ENCODE data around the gene COL6A5. TPM values are rescaled to one million over a fixed set of nuclear protein-coding genes. Genes with fewer than 3 reads are reported as not detected.
"Not testable (repeated sequence)": the region's sequence is repeated elsewhere in the genome, so short reads cannot be mapped to it uniquely, and the experiment has no call there.

The COL6A5 gene
- total and polyA plus RNA-seq, 2 of the 13 experiments (the other 11 are each of a cell fraction or from before 2014, with no cell fraction given) = not detected

- no peak for TF ChIP-seq ZNF747 (CRISPR knock-in tag; IDR thresholded peaks at IDR 0.05; ENCODE audit: borderline replicate concordance)
Observed at GRCh38 chr3:130433306-130433705, 87.8 kb downstream of the COL6A5 start (continued).

- FAIRE-seq (no peak), DNase-seq (ENCODE audit: low spot score) (no peak)
Observed at GRCh38 chr3:130442284-130442683, 96.8 kb downstream of the COL6A5 start.

GRCh38 chr3:130446840-130447239 lies 101.4 kb downstream of the COL6A5 start:
- POLR2A ChIA-PET; H3K79me2 ChIP-seq (ENCODE audit: insufficient read depth, low read length); intact Hi-C loops (cut with micrococcal nuclease; ENCODE audit: unreplicated experiment); H3K36me3 ChIP-seq (replicated peaks in 1 of 2; ENCODE audit: control insufficient read depth in 1 of 2, insufficient read depth in 2 of 2, low read length in 2 of 2); H3K27ac ChIP-seq (ENCODE audit: extremely low read length, insufficient read depth, low read length); H3K27me3 ChIP-seq (ENCODE audit: control insufficient read depth in 1 of 2, insufficient read depth in 2 of 2, low read length in 2 of 2); H3K4me1 ChIP-seq (ENCODE audit: insufficient read depth, low read length); ATAC-seq; CTCF ChIA-PET (ENCODE audit: low intra/inter-chr PET ratio, low total read pairs); H3K4me2 ChIP-seq (ENCODE audit: low read depth, low read length); H3K4me3 ChIP-seq (replicated peaks in 1 of 3; ENCODE audit: insufficient read depth in 1 of 3, low read depth in 2 of 3, low read length in 3 of 3); in situ Hi-C loops (cut with HindIII; ENCODE audit: extremely low pct_ligation_motif_present, low pct_unique_long_range_greater_than_20kb); H3K9ac ChIP-seq (ENCODE audit: insufficient read depth, low read depth, low read length); DNase-seq (ENCODE audit: low spot score); H4K20me1 ChIP-seq (ENCODE audit: insufficient read depth, low read length); BruUV-seq (replicated peaks); FAIRE-seq; H3K9me3 ChIP-seq (ENCODE audit: low read length); H2AFZ ChIP-seq (ENCODE audit: low read length): not testable (repeated sequence)
- WGBS (ENCODE audit: low lambda C conversion rate) = 42% methylated on average over 6 of the region's 6 CpGs

More at GRCh38 chr3:130442284-130442683, 96.8 kb downstream of the COL6A5 start:
- in situ Hi-C loops (cut with HindIII; ENCODE audit: extremely low pct_ligation_motif_present, low pct_unique_long_range_greater_than_20kb) = no loop called here
- CTCF ChIA-PET (ENCODE audit: low intra/inter-chr PET ratio, low total read pairs) = no interaction called here
- no peaks in the 10 kb centered on the region for H3K4me1 ChIP-seq (ENCODE audit: insufficient read depth, low read length)
- no peak overlapping the region for H3K4me2 ChIP-seq (ENCODE audit: low read depth, low read length)
- no TSS peak for BruUV-seq (replicated peaks)
- no peak overlapping the region for H3K4me3 ChIP-seq (replicated peaks in 1 of 3; ENCODE audit: insufficient read depth in 1 of 3, low read depth in 2 of 3, low read length in 3 of 3)
- no peak for ATAC-seq
- no peaks in the 10 kb centered on the region for H3K9me3 ChIP-seq (ENCODE audit: low read length)
- no peaks in the 10 kb centered on the region for H3K79me2 ChIP-seq (ENCODE audit: insufficient read depth, low read length)
- WGBS (ENCODE audit: low lambda C conversion rate) = 0% methylated on average over 1 of the region's 1 CpG
- no peak overlapping the region for H2AFZ ChIP-seq (ENCODE audit: low read length)
- peak in 1 of 2 experiments; percentile 23; a peak in 1 of 4 replicates for TF ChIP-seq MAFK (conservative IDR thresholded peaks at IDR 0.05 in 1 of 2, IDR thresholded peaks at IDR 0.05 in 1 of 2; ENCODE audit: low read length in 2 of 2)
- no peak for TF ChIP-seq FIP1L1 (IDR thresholded peaks at IDR 0.05; ENCODE audit: borderline replicate concordance, insufficient read depth, low read depth, low read length)
- 0 out of 2 replicates have a peak, but pooled peaks have one; percentile 9 for TF ChIP-seq CEBPB (IDR thresholded peaks at IDR 0.05; ENCODE audit: borderline replicate concordance, low read depth, low read length)
- H3K36me3 ChIP-seq (replicated peaks in 1 of 2; ENCODE audit: control insufficient read depth in 1 of 2, insufficient read depth in 2 of 2, low read length in 2 of 2) = no peaks in the 10 kb centered on the region
- H3K27ac ChIP-seq (ENCODE audit: extremely low read length, insufficient read depth, low read length) = no peak overlapping the region
- H4K20me1 ChIP-seq (ENCODE audit: insufficient read depth, low read length) = no peaks in the 10 kb centered on the region
- no peak overlapping the region for H3K9ac ChIP-seq (ENCODE audit: insufficient read depth, low read depth, low read length)
- POLR2A ChIA-PET = no interaction called here
- no peaks in the 10 kb centered on the region for H3K27me3 ChIP-seq (ENCODE audit: control insufficient read depth in 1 of 2, insufficient read depth in 2 of 2, low read length in 2 of 2)
- intact Hi-C loops (cut with micrococcal nuclease; ENCODE audit: unreplicated experiment) = no loop called here
